HG02571 (cell line): Measurements from ENCODE around the gene PALS2.

Experiments used
- ATAC-seq: cut with Tn5 transposase; IDR thresholded peaks from one replicate; pipeline ENCODE4 v1.9.1; 2021; ENCODE audit warnings: mild to moderate bottlenecking, moderate library complexity; ENCODE audit not compliant: unreplicated experiment

PALS2 gene

DNA sequence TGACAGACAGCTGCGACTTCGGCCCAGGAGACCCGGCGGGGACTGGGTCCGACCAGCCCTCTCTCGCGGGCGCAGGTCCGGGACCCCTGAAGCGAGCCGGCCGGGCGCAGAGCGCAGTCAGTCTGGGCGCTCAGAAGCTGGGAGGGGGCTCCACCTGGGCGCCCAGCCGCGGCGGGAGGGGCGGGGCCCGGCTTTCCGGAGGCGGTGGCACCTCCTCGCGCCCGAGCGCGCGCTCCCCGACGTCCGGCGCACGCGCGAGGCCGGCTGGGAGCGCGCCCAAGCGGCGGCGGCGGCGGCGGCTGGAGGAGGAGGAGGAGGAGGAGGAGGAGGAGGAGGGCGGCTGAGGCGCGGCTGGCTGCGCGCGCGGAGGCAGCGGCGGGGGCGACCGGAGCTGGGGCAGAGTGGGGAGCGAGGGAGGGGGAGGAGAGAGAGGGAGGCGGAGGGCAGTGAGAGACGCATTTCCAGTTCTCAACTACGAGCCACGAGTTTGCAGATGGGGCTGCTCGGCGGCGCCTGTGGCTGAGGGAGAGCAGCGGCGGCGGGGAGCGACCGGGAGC is at the start of gene PALS2:
TSS of gene PALS2 (plus strand) at position 456 of the 557 bp plus-strand sequence. CDS start 50,216 bp downstream, outside the sequence.
- ATAC-seq, result peak; percentile 53

DNA sequence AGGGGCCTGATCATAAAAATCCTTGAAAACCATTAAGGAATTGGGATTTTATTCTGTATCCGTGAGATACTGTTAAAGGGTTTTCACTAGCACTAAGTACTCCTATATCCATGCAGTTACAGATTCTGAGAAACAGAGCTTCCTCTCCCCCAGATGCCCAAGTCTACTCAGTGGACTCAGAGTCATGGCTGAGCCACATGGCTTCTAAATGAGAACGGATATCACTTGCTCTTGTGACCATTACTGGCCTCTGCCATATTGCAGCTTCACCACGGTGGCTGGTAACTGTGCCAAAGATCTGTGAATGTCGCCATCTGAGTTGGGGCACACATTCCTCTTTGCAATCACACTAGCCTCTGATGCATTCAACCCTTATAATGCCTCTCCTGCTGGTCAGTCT is 42.0 kb upstream of the PALS2 start:
- no peak for ATAC-seq

DNA sequence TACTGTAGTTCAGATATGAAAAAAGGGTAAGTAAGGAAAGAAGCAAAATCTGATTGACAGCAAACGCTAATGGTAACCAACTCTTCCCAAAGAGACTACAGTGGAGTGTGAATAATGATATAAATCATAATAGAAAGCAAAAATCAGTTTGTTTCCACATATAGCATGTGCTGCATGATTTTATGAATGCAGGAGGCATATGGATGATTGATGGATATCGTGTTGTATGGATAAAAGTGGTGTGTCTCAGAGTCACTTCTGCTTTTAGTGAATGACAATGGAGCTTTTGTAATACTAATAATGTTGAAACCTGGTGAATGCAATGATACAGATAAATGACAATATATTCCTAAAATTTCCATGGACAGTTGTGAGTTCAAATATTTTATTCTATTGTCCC is 36.6 kb upstream of the PALS2 start:
- ATAC-seq, result no peak

DNA sequence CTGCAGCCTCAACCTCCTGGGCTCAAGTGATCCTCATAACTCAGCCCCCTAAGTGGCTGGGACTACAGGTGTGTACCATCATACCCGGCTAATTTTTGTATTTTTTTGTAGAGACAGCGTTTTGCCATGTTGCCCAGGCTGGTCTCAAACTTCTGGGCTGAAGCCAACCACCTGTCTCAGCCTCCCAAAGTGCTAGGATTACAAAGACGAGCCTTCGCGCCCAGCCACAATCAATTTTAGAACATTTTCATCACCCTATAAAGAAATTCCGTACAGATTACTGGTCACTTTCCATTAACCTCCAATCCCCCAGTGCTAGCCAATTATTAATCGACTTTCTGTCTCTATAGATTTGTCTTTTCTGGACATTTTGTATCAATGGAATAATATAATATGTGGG is 32.3 kb upstream of the PALS2 start:
- ATAC-seq, result no peak

DNA sequence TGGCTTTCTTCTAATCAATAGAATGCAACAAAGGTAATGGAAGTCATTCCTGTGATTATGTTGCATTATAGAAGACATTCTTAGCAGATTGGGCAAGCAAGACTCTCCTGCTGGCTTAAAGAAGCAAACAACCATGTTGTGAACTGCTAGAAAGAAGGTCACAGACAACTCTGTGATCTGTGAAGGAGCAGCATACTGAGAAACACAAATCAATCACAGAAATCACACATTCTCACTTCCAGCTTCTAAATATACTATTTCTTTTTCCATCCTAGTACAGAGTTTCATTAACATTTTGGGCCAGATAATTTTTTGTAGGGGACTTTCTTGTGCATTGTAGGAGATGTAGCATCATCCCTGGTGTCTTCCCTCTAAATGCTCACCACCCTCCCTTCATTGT is 28.0 kb upstream of the PALS2 start:
- no peak for ATAC-seq

DNA sequence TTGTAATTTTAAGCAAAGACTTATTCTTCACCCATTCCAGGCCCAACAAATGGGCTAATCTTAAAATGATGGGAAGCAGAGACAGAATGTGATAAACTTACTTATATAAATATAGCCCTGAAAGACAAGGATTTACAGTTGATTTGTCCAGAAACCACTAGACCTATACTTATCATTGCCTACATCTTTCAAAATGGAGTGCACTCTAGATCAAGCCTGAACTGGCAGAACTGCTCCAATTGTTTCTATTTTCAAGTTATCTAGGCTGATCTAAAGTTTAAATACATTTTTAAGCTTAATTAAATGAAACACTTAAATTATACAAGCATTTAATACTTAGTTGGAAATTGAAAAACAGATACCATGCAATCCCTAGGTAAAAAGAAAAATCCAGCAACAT is 24.9 kb upstream of the PALS2 start:
- ATAC-seq, result no peak

DNA sequence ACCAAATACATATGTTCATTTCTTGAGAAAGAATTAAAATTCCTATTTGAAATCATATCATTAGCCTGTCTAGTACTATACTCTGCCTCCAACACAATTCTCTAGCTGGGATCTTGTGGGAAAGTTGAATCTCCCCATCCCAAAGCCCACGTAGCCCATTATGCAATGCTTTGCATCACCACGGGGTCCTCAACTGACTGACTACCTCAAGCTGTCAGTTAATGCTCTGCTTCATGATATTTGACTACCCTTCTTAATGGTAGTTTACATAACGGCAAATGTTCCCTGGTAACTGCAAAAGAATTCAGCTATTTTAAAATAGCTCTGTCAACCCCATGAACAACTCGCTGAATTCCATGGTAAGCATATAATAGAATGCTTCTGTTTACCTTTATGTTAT is 23.3 kb upstream of the PALS2 start:
- no peak for ATAC-seq

GRCh38 chr7:24555184-24555583 is 18.1 kb upstream of the PALS2 start:
- ATAC-seq, result no peak

- no peak for ATAC-seq
These were observed 17.5 kb upstream of the PALS2 start for GRCh38 chr7:24555719-24556118.

- ATAC-seq, result no peak
These were observed 12.5 kb upstream of the PALS2 start for GRCh38 chr7:24560772-24561171.

DNA sequence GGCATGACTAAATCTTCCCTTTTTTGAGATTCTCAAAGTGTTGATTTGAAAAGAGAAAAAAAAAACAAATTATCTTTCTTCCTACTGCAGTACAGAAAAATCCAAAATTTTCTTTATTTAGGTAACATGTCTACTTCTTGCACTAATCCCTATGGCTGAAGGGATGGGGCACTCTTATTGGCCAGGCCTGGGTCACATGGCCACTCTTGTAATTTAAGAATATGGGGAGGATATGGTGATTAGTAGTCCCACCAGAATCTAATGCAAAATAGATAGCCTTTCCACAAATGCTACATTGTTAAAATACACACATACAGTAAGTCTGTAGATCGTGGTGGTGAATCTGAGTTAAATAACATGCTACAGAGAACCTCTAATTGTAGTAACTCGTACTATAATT is 7.0 kb upstream of the PALS2 start:
- no peak for ATAC-seq

GRCh38 chr7:24570983-24571382 is 2.3 kb upstream of the PALS2 start:
- no peak for ATAC-seq

- ATAC-seq, result no peak
These were observed 1.2 kb upstream of the PALS2 start for GRCh38 chr7:24572016-24572392.

DNA sequence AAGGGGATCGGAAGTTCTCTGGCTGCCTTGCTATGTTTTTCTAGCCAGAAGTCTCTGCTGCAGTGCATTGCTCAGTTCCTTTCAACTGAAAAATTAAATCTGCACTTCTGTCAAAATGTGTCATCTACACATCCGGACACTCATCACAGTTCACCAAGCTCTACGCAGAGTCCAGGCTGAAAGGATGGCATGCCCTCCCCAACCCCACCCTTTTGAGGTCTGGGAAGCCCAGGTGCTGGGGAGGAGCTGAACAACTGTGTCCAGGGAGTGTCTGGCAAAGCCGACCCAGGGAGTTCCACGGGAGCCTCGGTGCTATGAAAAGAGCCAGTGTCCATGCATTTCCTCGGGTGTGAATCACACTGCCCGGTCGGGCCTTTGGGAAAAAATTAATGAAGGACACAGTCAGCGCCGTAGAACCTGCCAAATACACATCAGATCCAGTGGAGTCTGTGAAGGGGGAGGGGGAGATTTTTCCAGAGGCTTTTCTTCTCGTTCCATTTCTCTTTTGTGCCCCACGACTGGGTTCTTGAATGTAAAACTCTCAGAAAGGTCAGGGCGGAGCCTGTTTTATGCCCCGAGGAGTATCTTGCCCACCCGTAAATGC is 757 bp upstream of the PALS2 start:
- no peak for ATAC-seq

GRCh38 chr7:24573554-24574338 is 494 bp downstream of the PALS2 start:
- ATAC-seq, result peak; percentile 35

GRCh38 chr7:24574386-24574785 is 1.1 kb downstream of the PALS2 start:
- ATAC-seq, result no peak

GRCh38 chr7:24574950-24575349 is 1.7 kb downstream of the PALS2 start:
- ATAC-seq, result no peak

GRCh38 chr7:24576171-24577025 is 3.1 kb downstream of the PALS2 start:
- ATAC-seq, result no peak

- ATAC-seq, result no peak
These were observed 4.8 kb downstream of the PALS2 start for GRCh38 chr7:24578052-24578451.

- ATAC-seq, result no peak
These were observed 7.2 kb downstream of the PALS2 start for GRCh38 chr7:24580283-24580946.

DNA sequence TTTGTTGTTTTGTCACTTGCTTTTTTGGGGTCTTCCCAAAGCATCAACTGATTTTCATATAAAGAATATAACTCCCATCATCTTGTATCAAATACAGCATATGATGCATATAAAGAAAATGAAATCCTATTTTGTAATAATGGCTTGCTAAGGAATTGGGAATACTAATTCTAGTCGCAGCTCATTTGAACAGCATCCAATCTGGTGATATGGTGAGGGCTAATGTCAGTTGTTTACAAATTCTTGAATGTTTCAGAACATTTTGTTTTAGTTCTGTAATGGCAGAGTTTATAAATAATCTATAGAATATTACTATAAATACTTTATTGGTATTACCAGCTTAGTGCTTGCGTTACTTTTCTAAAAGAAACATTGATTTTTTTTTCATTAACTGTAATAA is 8.9 kb downstream of the PALS2 start:
- ATAC-seq, result no peak
